Measurements from ENCODE around the gene FXYD5. TPM values are rescaled to one million over a fixed set of nuclear protein-coding genes. Genes with fewer than 3 reads are reported as not detected.

FXYD5 gene
- total RNA-seq, 1 experiment from 2014 or later: 33.6 TPM

DNA sequence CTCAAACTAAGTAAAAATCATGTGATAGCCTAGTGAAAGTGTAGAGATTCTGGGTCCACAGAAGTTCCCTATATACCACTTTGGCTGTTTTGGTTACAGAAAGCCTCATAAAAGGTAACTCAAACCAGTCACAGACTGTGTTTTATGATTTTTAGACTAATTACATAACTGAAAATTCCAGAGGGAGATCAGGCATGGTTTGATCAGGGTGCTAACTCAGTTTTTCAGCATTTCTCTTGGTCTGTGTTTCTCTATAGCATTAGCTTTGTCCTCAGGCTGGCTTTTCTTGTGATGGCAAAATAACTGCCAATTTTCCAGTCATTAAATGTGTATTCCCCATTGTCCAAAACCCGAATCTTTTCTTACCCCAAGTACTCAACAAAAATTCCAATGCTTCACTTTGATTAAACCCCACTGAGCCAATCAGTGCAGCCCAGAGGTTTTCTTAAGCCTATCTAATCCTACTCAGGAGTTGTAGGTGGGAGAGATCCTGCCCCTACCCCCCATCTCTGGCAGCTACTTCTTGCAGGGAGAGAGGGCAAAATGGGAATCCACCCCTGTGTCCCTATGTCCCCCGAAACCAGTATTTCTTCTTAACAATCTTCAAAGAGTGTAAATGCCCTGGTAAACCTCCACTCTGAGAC is 47.5 kb upstream of the FXYD5 start:
- intact Hi-C loops (cut with micrococcal nuclease; ENCODE audit: unreplicated experiment) (no loop called here), in situ Hi-C loops (cut with HindIII; ENCODE audit: low pct_unique_long_range_greater_than_20kb, low sequenced_read_pairs) (no loop called here)
- no peak for DNase-seq (ENCODE audit: low read depth, low spot score)
- Histone ChIP-seq H3K27me3 (ENCODE audit: control insufficient read depth, insufficient read depth, low read length) (no peaks in the 10 kb centered on the region), H3K9me3 (ENCODE audit: control insufficient read depth, insufficient read depth, low read depth, low read length) (no peaks in the 10 kb centered on the region), H3K36me3 (ENCODE audit: control insufficient read depth, insufficient read depth, low read length) (no peaks in the 10 kb centered on the region), H3K4me3 (ENCODE audit: low read depth in 2 of 2, low read length in 2 of 2) (no peak overlapping the region), H3K27ac (ENCODE audit: low read length) (no peak overlapping the region), H3K4me1 (ENCODE audit: control insufficient read depth, insufficient read depth, low read length) (no peaks in the 10 kb centered on the region)
- BruUV-seq (replicated peaks): no TSS peak
- CTCF ChIA-PET: no interaction called here
- TF ChIP-seq, protein P1, sequence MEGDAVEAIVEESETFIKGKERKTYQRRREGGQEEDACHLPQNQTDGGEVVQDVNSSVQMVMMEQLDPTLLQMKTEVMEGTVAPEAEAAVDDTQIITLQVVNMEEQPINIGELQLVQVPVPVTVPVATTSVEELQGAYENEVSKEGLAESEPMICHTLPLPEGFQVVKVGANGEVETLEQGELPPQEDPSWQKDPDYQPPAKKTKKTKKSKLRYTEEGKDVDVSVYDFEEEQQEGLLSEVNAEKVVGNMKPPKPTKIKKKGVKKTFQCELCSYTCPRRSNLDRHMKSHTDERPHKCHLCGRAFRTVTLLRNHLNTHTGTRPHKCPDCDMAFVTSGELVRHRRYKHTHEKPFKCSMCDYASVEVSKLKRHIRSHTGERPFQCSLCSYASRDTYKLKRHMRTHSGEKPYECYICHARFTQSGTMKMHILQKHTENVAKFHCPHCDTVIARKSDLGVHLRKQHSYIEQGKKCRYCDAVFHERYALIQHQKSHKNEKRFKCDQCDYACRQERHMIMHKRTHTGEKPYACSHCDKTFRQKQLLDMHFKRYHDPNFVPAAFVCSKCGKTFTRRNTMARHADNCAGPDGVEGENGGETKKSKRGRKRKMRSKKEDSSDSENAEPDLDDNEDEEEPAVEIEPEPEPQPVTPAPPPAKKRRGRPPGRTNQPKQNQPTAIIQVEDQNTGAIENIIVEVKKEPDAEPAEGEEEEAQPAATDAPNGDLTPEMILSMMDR (IDR thresholded peaks at IDR 0.05): no peak
- no peak for TF ChIP-seq SIN3A (IDR thresholded peaks at IDR 0.05; ENCODE audit: borderline replicate concordance, insufficient read depth, low read depth, low read length)
- ATAC-seq: no peak
- POLR2A ChIA-PET: no interaction called here

DNA sequence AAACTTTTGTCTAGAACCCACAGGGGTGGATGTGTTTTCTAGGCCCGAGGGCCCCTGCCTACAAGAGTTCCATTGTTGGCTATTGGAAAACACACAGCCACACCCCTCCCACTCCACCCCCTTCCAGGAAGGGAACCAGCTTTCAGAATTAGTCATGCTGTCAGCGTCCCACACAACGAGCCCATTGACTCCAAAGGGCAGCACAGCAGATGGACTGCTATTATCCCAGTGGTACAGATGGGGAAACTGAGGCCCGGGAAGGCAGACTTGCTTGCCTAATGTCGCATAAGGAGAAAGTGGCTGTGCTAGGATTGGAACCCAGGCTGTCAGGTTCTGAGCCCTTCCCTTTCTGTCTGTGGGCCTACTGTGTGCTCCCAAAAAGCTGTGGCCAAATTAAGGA is 47.0 kb upstream of the FXYD5 start:
- DNase-seq (ENCODE audit: low read depth, low spot score) (no peak), ATAC-seq (no peak)
- POLR2A ChIA-PET: no interaction called here
- CTCF ChIA-PET: interaction anchor here (0.6 kb wide), 1 partner anchor 47 kb away, joined by 5 read pairs; the partner anchor contains the start of gene FXYD5
- intact Hi-C loops (cut with micrococcal nuclease; ENCODE audit: unreplicated experiment): no loop called here
- no peak for TF ChIP-seq SIN3A (IDR thresholded peaks at IDR 0.05; ENCODE audit: borderline replicate concordance, insufficient read depth, low read depth, low read length)
- Histone ChIP-seq H3K27ac (ENCODE audit: low read length) (no peak overlapping the region), H3K27me3 (ENCODE audit: control insufficient read depth, insufficient read depth, low read length) (no peaks in the 10 kb centered on the region), H3K9me3 (ENCODE audit: control insufficient read depth, insufficient read depth, low read depth, low read length) (no peaks in the 10 kb centered on the region), H3K4me3 (ENCODE audit: low read depth in 2 of 2, low read length in 2 of 2) (no peak overlapping the region), H3K36me3 (ENCODE audit: control insufficient read depth, insufficient read depth, low read length) (no peaks in the 10 kb centered on the region), H3K4me1 (ENCODE audit: control insufficient read depth, insufficient read depth, low read length) (no peaks in the 10 kb centered on the region)
- no TSS peak for BruUV-seq (replicated peaks)
- in situ Hi-C loops (cut with HindIII; ENCODE audit: low pct_unique_long_range_greater_than_20kb, low sequenced_read_pairs): no loop called here

DNA sequence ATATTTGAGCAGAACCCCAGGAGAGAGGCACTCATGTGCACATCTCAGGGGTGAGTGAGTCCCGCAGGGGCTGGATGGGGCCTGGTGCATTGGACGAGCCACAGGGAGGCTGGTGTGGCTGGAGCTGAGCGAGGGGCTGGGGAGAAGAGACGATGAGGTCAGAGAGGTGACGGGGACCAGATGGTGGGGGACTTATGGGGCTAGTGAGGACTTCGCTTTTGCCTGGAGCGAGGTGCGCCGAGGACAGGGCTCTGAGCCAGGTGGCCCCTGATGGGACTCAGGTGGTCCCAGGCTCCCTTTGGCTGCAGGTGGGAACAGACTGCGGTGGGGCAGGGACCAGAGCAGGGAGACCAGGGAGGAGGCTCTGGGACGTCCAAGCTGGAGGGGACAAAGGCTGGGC is 45.8 kb upstream of the FXYD5 start:
- intact Hi-C loops (cut with micrococcal nuclease; ENCODE audit: unreplicated experiment): no loop called here
- no peak overlapping the region for H3K27ac ChIP-seq (ENCODE audit: low read length)
- H3K9me3 ChIP-seq (ENCODE audit: control insufficient read depth, insufficient read depth, low read depth, low read length): no peaks in the 10 kb centered on the region
- H3K36me3 ChIP-seq (ENCODE audit: control insufficient read depth, insufficient read depth, low read length): no peaks in the 10 kb centered on the region
- no TSS peak for BruUV-seq (replicated peaks)
- H3K4me3 ChIP-seq (ENCODE audit: low read depth in 2 of 2, low read length in 2 of 2): no peak overlapping the region
- H3K27me3 ChIP-seq (ENCODE audit: control insufficient read depth, insufficient read depth, low read length): no peaks in the 10 kb centered on the region
- ATAC-seq: no peak
- in situ Hi-C loops (cut with HindIII; ENCODE audit: low pct_unique_long_range_greater_than_20kb, low sequenced_read_pairs): no loop called here
- ChIA-PET CTCF (interaction anchor here (0.7 kb wide), 1 partner anchor 39 kb away, joined by 5 read pairs; no protein-coding TSS in a partner anchor), POLR2A (no interaction called here)
- DNase-seq (ENCODE audit: low read depth, low spot score): no peak
- no peaks in the 10 kb centered on the region for H3K4me1 ChIP-seq (ENCODE audit: control insufficient read depth, insufficient read depth, low read length)
- no peak for TF ChIP-seq TCF7L2 (IDR thresholded peaks at IDR 0.05; ENCODE audit: low read depth, low read length)
- TF ChIP-seq SIN3A (IDR thresholded peaks at IDR 0.05; ENCODE audit: borderline replicate concordance, insufficient read depth, low read depth, low read length): no peak
- TF ChIP-seq, protein P2, sequence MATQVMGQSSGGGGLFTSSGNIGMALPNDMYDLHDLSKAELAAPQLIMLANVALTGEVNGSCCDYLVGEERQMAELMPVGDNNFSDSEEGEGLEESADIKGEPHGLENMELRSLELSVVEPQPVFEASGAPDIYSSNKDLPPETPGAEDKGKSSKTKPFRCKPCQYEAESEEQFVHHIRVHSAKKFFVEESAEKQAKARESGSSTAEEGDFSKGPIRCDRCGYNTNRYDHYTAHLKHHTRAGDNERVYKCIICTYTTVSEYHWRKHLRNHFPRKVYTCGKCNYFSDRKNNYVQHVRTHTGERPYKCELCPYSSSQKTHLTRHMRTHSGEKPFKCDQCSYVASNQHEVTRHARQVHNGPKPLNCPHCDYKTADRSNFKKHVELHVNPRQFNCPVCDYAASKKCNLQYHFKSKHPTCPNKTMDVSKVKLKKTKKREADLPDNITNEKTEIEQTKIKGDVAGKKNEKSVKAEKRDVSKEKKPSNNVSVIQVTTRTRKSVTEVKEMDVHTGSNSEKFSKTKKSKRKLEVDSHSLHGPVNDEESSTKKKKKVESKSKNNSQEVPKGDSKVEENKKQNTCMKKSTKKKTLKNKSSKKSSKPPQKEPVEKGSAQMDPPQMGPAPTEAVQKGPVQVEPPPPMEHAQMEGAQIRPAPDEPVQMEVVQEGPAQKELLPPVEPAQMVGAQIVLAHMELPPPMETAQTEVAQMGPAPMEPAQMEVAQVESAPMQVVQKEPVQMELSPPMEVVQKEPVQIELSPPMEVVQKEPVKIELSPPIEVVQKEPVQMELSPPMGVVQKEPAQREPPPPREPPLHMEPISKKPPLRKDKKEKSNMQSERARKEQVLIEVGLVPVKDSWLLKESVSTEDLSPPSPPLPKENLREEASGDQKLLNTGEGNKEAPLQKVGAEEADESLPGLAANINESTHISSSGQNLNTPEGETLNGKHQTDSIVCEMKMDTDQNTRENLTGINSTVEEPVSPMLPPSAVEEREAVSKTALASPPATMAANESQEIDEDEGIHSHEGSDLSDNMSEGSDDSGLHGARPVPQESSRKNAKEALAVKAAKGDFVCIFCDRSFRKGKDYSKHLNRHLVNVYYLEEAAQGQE (IDR thresholded peaks at IDR 0.05; ENCODE audit: insufficient read depth in 1 of 2, low read depth in 2 of 2, low read length in 1 of 2): no peak
- TF ChIP-seq, protein P1 (IDR thresholded peaks at IDR 0.05): no peak
- TF ChIP-seq POLR2AphosphoS5 (IDR thresholded peaks at IDR 0.05; ENCODE audit: low read depth, low read length): no peak
